GM19023 (cell line): Measurements from ENCODE around the gene SELENOP.
"Not testable (repeated sequence)": the region's sequence is repeated elsewhere in the genome, so short reads cannot be mapped to it uniquely, and the experiment has no call there.

Experiments
- ATAC-seq: cut with Tn5 transposase; IDR thresholded peaks from one replicate; pipeline ENCODE4 v1.9.1; 2021; ENCODE audit warnings: mild to moderate bottlenecking, moderate library complexity; ENCODE audit not compliant: unreplicated experiment

The SELENOP gene, protein sequence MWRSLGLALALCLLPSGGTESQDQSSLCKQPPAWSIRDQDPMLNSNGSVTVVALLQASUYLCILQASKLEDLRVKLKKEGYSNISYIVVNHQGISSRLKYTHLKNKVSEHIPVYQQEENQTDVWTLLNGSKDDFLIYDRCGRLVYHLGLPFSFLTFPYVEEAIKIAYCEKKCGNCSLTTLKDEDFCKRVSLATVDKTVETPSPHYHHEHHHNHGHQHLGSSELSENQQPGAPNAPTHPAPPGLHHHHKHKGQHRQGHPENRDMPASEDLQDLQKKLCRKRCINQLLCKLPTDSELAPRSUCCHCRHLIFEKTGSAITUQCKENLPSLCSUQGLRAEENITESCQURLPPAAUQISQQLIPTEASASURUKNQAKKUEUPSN

GRCh38 chr5:42811591-42812446 is at the start of gene SELENOP:
TSS of gene SELENOP (minus strand) at chr5:42811892. CDS start at chr5:42808353, 3,539 bp downstream.
- peak; percentile 66 for ATAC-seq

- no peak for ATAC-seq
Measured at GRCh38 chr5:42858687-42859086, 47.0 kb upstream of the SELENOP start.

GRCh38 chr5:42858031-42858643 is 46.4 kb upstream of the SELENOP start:
- no peak for ATAC-seq

DNA sequence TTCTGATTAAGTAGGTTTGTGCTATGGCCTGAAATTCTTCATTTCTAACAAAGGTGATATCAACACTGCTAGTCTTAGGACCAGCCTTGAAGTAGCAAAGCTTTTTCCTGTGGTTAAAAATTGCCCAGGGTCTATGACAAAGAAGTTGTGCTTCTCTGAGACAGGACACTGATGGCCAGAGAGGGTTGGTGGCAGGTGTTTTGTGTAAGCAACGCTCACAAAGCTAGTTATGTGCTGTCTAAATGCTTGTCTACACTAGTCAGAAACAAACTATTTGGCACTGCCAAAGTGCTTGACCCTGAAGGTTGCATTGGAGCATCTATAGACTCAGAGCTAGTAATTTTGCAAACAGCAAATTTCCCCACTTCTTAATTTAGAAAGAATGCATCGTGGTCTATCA is 44.1 kb upstream of the SELENOP start:
- no peak for ATAC-seq

- no peak for ATAC-seq
Measured at GRCh38 chr5:42855386-42855785, 43.7 kb upstream of the SELENOP start.

GRCh38 chr5:42854795-42855194 is 43.1 kb upstream of the SELENOP start:
- no peak for ATAC-seq

- no peak for ATAC-seq
Measured at GRCh38 chr5:42852826-42853225, 41.1 kb upstream of the SELENOP start.

DNA sequence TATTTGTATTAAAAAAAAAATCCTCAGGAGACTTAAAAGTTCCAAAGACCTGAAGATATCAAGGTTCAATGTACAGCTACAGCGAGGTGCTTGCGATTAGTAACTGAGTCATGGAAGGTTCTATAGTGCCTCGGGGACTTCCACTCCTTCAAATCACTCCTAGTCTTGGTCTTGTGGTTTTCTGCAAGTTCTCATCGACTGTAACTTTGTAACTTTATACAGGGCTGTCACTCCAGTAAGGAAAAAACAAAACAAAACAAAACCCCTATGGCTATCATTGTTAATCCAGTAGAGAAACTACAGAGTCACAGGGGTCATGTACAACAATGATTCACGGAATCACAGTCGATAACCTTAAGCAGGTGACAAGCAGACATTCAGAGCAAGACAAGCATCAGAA is 39.8 kb upstream of the SELENOP start:
- ATAC-seq = no peak

DNA sequence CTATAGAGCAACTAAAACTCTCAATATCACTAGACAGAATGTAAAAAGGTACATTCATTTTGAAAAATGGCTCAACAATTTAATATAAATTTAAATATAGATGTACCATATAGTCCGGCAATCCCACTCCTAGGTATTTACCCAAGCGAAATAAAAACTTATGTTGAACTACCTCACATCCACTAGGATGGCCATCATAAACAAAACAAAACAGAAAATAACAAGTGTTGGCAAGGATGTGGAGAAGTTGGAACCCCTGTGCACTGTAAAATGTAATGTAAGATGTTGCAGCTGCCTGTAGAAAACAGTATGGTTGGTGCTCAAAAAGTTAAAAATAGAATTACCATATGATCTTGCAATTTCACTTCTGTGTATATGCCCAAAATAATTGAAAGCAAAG is 36.9 kb upstream of the SELENOP start:
- no peak for ATAC-seq

GRCh38 chr5:42844408-42844807 is 32.7 kb upstream of the SELENOP start:
- not testable (repeated sequence) for ATAC-seq

DNA sequence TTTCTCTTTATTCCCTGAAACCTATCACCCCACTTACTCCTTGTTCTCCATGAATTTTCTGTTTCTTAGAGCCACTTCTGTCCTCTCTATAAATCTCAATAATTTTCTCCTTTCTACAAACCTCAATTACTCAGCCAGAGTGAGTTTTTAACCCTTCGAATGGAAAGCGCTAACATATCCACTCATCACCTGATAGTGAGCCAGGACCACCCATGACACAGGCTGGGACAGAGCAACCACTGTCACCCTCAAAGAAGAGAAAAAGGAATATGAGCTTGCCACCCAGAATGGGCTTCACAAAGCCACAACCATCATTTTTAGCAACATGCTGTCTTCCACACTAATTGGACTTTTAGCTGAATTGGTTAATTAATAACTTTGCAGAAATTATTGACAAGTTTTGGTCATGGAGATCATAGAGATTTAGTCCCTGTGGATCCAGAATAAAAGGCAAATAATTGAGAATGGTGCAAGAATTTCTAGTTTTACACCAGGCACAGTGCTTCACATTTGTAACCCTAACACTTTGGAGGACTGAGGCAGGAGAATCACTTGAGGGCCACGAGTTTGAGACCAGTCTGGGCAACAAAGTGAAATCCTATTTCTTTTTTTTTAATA is 32.1 kb upstream of the SELENOP start:
- no peak for ATAC-seq

DNA sequence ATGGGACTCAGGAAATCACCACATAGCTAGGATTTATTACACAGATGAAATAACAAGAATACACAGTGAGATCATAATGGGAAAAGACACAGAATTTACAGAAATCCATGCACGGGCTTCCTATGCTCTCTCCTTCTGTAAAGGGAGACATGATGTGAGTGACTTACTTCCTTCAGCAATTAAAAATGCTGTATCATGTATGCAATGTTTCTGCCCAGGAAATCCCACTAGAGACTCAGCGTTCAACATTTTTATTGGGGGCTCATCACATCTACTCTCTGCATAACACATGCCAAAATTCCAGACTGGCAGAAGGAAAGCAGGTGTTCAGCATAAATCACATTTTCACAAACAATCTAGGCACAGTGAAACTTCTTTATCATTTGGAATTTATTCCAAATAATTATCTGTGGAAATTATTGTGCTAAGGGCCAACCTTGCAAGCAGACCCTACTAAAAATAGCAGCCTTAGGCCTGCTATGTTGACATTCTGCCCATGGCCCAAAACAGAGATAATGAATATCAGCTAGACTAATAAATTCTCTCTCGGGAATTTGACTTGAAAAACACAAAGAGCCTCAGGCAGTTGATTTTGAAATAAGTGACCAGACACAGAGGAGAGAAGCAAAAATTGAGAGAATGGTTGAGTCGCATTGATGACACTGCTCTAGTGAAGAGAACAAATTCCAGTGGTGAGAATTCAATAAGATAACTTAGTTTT is 31.4 kb upstream of the SELENOP start:
- no peak for ATAC-seq

GRCh38 chr5:42840842-42841567 is 29.3 kb upstream of the SELENOP start:
- no peak for ATAC-seq

GRCh38 chr5:42840269-42840668 is 28.6 kb upstream of the SELENOP start:
- no peak for ATAC-seq

DNA sequence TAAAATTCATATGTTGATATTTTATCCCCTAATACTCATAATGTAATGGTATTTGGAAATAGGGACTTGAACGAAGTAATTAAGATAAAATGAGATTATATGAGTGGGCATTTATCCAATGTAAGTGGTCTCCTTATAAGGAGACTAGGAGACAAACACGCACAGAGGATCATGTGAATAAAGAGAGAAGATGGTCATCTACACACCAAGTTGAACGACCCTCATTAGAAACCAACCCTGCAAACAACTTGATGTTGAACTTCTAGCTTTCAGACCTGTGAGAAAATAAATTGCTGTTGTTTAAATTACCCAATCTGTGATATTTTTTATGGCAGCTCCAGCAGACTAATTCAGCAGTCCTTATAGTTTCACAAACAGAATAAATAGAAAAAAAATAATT is 27.5 kb upstream of the SELENOP start:
- no peak for ATAC-seq

- ATAC-seq = no peak
Measured at GRCh38 chr5:42837601-42838000, 25.9 kb upstream of the SELENOP start.

DNA sequence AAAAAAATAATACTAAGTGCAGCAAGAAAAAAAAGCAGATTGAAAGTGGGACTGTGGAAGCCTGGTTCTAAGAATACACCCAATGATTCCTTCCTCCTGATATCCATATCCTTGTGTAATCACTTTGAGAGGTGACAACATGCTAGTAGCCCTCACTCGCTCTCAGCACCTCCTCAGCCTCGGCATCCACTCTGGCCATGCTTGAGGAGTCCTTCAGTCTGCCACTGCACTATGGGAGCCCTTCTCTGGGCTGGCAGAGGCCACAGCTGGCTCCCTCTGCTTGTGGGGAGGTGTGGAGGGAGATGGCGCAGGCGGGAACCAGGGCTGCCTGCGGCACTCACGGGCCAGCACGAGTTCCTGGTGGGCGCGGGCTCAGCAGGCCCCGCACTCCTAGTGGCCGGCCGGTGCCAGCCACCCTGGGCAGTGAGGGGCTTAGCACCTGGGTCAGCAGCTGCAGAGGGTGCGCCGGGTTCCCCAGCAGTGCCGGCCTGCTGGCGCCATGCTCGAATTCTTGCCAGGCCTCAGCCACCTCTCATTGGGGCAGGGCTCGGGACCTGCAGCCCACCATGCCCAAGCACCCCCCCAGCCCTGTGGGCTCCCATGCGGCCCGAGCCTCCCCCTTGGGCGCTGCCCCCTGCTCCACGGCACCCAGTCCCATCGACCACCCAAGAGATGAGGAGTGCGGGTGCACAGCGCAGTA is 24.5 kb upstream of the SELENOP start:
- no peak for ATAC-seq

GRCh38 chr5:42832060-42832459 is 20.4 kb upstream of the SELENOP start:
- ATAC-seq = no peak

DNA sequence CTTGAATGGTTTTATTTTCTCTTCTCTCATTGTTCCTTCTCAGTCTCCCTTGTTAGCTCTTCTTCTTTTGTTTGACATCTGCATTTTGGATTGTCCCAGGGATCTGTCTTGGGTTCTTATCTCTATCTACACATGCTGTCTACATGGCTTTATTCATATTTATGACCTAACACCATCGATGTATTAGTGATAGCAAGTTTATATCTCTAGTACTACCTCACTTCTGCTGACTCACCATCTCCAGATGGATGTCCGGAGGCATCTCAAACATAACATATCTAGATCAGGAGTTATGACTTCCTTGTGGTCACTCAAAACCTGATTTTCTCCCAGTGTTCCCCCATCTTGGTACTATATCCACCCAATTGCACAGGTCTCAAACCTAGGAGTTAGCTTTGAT is 19.2 kb upstream of the SELENOP start:
- ATAC-seq = no peak
